Measurements from ENCODE around the gene GLIPR2. TPM values are rescaled to one million over a fixed set of nuclear protein-coding genes. Genes with fewer than 3 reads are reported as not detected.

Gene GLIPR2
- total RNA-seq, 1 experiment from 2014 or later: 1.6 TPM

DNA sequence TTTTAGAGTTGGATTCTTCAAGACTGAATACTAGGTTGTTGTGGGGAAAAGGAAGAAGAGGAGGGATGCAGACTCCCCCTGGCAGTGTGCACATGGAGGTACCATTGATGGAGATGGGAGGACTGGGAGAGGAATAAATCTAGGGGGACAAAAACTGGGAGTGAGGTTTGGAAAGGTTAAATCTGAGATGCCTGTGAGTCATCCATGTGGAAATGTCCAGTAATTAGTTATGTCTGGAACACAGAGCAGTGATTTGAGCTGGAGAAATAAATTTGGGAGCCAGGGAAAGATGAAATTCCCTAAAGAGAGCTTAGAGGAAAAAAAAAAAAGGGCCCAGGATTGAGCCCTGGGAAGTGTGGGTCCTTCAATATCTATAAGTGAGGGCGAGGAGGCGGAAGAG, 24.7 kb downstream of the GLIPR2 start:
- BruUV-seq (replicated peaks): no TSS peak
- H3K4me1 ChIP-seq: peaks cover 8% of the 10 kb centered on the region
- Mint-ChIP-seq H3K4me1 (ENCODE audit: low read depth, unreplicated experiment) (no peaks in the 10 kb centered on the region), H3K27me3 (ENCODE audit: insufficient read depth, unreplicated experiment) (peaks cover 3% of the 10 kb centered on the region), H3K36me3 (ENCODE audit: insufficient read depth, unreplicated experiment) (no peaks in the 10 kb centered on the region), H3K27ac (ENCODE audit: unreplicated experiment) (no peak overlapping the region), H3K9me3 (ENCODE audit: unreplicated experiment) (no peaks in the 10 kb centered on the region), H3K4me3 (ENCODE audit: unreplicated experiment) (no peak overlapping the region)
- no peak for DNase-seq
- H3K4me3 ChIP-seq (ENCODE audit: low read depth, low read length): no peak overlapping the region
- ChIA-PET POLR2A (no interaction called here), CTCF (no interaction called here)
- TF ChIP-seq CTCF (IDR thresholded peaks at IDR 0.05; ENCODE audit: insufficient read depth in 1 of 2, low read depth in 1 of 2, low read length in 1 of 2, severe bottlenecking in 1 of 2, unreplicated experiment in 1 of 2): no peak
- H3K9me3 ChIP-seq: no peaks in the 10 kb centered on the region
- intact Hi-C loops (cut with micrococcal nuclease; ENCODE audit: unreplicated experiment): no loop called here
- no peaks in the 10 kb centered on the region for H3K27me3 ChIP-seq (replicated peaks; ENCODE audit: control insufficient read depth, insufficient read depth, low read length)
- H3K36me3 ChIP-seq (ENCODE audit: control insufficient read depth, insufficient read depth, low read length): no peaks in the 10 kb centered on the region

DNA sequence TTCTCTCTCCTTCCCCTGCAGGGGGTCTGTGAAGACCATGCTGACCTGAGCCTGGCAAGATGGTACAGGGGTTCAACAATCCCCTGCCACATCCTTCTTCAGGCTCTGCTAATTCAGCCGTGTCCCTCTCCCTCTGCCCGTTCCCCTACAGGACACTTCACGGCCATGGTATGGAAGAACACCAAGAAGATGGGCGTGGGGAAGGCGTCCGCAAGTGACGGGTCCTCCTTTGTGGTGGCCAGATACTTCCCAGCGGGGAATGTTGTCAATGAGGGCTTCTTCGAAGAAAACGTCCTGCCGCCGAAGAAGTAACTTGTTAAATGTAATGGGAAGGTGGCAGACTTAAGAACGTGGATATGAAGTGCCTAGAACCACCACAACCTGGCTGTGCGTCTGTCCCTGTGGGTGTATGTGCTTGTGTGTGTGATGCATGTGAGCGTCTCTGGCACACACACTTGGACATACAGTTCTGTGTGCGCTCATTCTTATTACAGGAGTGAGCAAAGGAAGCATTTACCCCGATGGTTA, 25.7 kb downstream of the GLIPR2 start:
- no peak for TF ChIP-seq CTCF (IDR thresholded peaks at IDR 0.05; ENCODE audit: insufficient read depth in 1 of 2, low read depth in 1 of 2, low read length in 1 of 2, severe bottlenecking in 1 of 2, unreplicated experiment in 1 of 2)
- no peaks in the 10 kb centered on the region for H3K36me3 ChIP-seq (ENCODE audit: control insufficient read depth, insufficient read depth, low read length)
- Mint-ChIP-seq H3K27me3 (ENCODE audit: insufficient read depth, unreplicated experiment) (peaks cover 3% of the 10 kb centered on the region), H3K27ac (ENCODE audit: unreplicated experiment) (no peak overlapping the region), H3K4me3 (ENCODE audit: unreplicated experiment) (no peak overlapping the region), H3K4me1 (ENCODE audit: low read depth, unreplicated experiment) (no peaks in the 10 kb centered on the region), H3K9me3 (ENCODE audit: unreplicated experiment) (no peaks in the 10 kb centered on the region), H3K36me3 (ENCODE audit: insufficient read depth, unreplicated experiment) (no peaks in the 10 kb centered on the region)
- intact Hi-C loops (cut with micrococcal nuclease; ENCODE audit: unreplicated experiment): no loop called here
- no peaks in the 10 kb centered on the region for H3K9me3 ChIP-seq
- H3K27me3 ChIP-seq (replicated peaks; ENCODE audit: control insufficient read depth, insufficient read depth, low read length): no peaks in the 10 kb centered on the region
- no TSS peak for BruUV-seq (replicated peaks)
- DNase-seq: no peak
- ChIA-PET CTCF (no interaction called here), POLR2A (no interaction called here)
- H3K4me1 ChIP-seq: peaks cover 8% of the 10 kb centered on the region
- H3K4me3 ChIP-seq (ENCODE audit: low read depth, low read length): no peak overlapping the region

GRCh38 chr9:36163049-36163785, 26.7 kb downstream of the GLIPR2 start:
- DNase-seq: no peak
- intact Hi-C loops (cut with micrococcal nuclease; ENCODE audit: unreplicated experiment): no loop called here
- H3K36me3 ChIP-seq (ENCODE audit: control insufficient read depth, insufficient read depth, low read length): no peaks in the 10 kb centered on the region
- CTCF ChIA-PET: interaction anchor here (0.7 kb wide), 1 partner anchor 50 kb away, joined by 3 read pairs; no protein-coding TSS in a partner anchor
- no TSS peak for BruUV-seq (replicated peaks)
- POLR2A ChIA-PET: interaction anchor here (1.6 kb wide), 1 partner anchor 27 kb away, joined by 6 read pairs; no protein-coding TSS in a partner anchor
- Mint-ChIP-seq H3K27ac (ENCODE audit: unreplicated experiment) (no peak overlapping the region), H3K4me3 (ENCODE audit: unreplicated experiment) (no peak overlapping the region), H3K27me3 (ENCODE audit: insufficient read depth, unreplicated experiment) (peaks cover 3% of the 10 kb centered on the region), H3K36me3 (ENCODE audit: insufficient read depth, unreplicated experiment) (no peaks in the 10 kb centered on the region), H3K9me3 (ENCODE audit: unreplicated experiment) (no peaks in the 10 kb centered on the region), H3K4me1 (ENCODE audit: low read depth, unreplicated experiment) (no peaks in the 10 kb centered on the region)
- H3K27me3 ChIP-seq (replicated peaks; ENCODE audit: control insufficient read depth, insufficient read depth, low read length): no peaks in the 10 kb centered on the region
- no peak for TF ChIP-seq CTCF (IDR thresholded peaks at IDR 0.05; ENCODE audit: insufficient read depth in 1 of 2, low read depth in 1 of 2, low read length in 1 of 2, severe bottlenecking in 1 of 2, unreplicated experiment in 1 of 2)
- no peaks in the 10 kb centered on the region for H3K9me3 ChIP-seq
- peaks cover 8% of the 10 kb centered on the region for H3K4me1 ChIP-seq
- no peak overlapping the region for H3K4me3 ChIP-seq (ENCODE audit: low read depth, low read length)

Data from Caco-2 (cell line).